Bronchial epithelial cell (primary cell): ENCODE results near the gene TAPBPL. TPM values are rescaled to one million over a fixed set of nuclear protein-coding genes. Genes with fewer than 3 reads are reported as not detected.

Experiments used
- DNase-seq: peaks from one replicate; pipeline ENCODE4 v3.0.0-alpha.2; 2010; ENCODE audit warnings: low read depth
- FAIRE-seq: peaks from 2 replicates; lab custom pipeline; 2011; peaks lifted over from hg19 to GRCh38; lab: Jason Lieb, UNC
- H3K27me3 ChIP-seq: 2 replicates; pipeline ENCODE4 v1.5.1; 2011; ENCODE audit warnings: low read length; ENCODE audit not compliant: control insufficient read depth, insufficient read depth
- H3K36me3 ChIP-seq: 2 replicates; pipeline ENCODE4 v1.5.1; 2011; ENCODE audit warnings: low read length; ENCODE audit not compliant: control insufficient read depth, insufficient read depth
- H3K4me3 ChIP-seq: 2 replicates; pipeline ENCODE4 v1.5.1; 2011; ENCODE audit warnings: mild to moderate bottlenecking, low read depth, low read length, control low read depth
- CTCF ChIP-seq: IDR thresholded peaks from 2 replicates; pipeline ENCODE4 v1.5.1; 2011; ENCODE audit warnings: mild to moderate bottlenecking, moderate library complexity, low read length, control low read depth, inconsistent platforms; ENCODE audit not compliant: insufficient read depth, severe bottlenecking
- total RNA-seq: library from RNA; depleted of rRNA; stranded (reverse); fragments of >200 nt; gene quantifications from 2 replicates; pipeline ENCODE4 v1.2.1, GENCODE V29; 2014

The TAPBPL gene
- total RNA-seq, 1 donor from 2014 or later: 1.8 TPM

DNA sequence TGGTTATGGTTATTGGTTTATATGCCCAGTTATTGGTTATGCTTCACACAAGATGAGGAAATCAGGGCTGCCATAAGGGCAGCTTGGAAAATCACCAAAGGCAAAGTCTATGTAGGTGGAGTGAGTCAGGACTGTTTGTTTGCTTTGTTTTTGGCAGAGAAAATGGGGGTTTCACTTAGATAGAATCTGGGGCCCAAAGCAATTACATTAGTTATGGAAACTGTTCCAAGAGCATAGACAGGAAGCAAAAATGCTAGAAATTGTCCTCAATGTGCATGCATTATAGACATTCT is 16.4 kb downstream of the TAPBPL start:
- FAIRE-seq: no peak

GRCh38 chr12:6469092-6469491 is 17.2 kb downstream of the TAPBPL start:
- no peak for TF ChIP-seq CTCF
- peaks cover 3% of the 10 kb centered on the region for H3K36me3 ChIP-seq
- no peak overlapping the region for H3K4me3 ChIP-seq
- FAIRE-seq (no peak), DNase-seq (no peak)
- no peaks in the 10 kb centered on the region for H3K27me3 ChIP-seq

More for the DNA sequence above, 16.4 kb downstream of the TAPBPL start:
- no peak overlapping the region for H3K4me3 ChIP-seq
- DNase-seq: peak; percentile 69
- H3K27me3 ChIP-seq: no peaks in the 10 kb centered on the region
- peaks cover 3% of the 10 kb centered on the region for H3K36me3 ChIP-seq
- no peak for TF ChIP-seq CTCF

GRCh38 chr12:6469609-6470374 is 17.9 kb downstream of the TAPBPL start:
- peaks cover 2% of the 10 kb centered on the region for H3K36me3 ChIP-seq

GRCh38 chr12:6470375-6471163 is 18.7 kb downstream of the TAPBPL start, which contains the start of gene VAMP1:
VAMP1 (minus strand) TSS chr12:6470677; CDS start chr12:6470531, 146 bp downstream.
- DNase-seq (peak; percentile 89), FAIRE-seq (no peak)
- TF ChIP-seq CTCF: no peak
- Histone ChIP-seq H3K27me3 (no peaks in the 10 kb centered on the region), H3K36me3 (peaks cover 2% of the 10 kb centered on the region), H3K4me3 (peak within 1 kb of the TSS; percentile 58)

More at GRCh38 chr12:6469609-6470374, 17.9 kb downstream of the TAPBPL start:
- Histone ChIP-seq H3K4me3 (peak overlapping the region; percentile 58), H3K27me3 (no peaks in the 10 kb centered on the region)
- TF ChIP-seq CTCF: no peak
- no peak for DNase-seq
- FAIRE-seq: no peak

GRCh38 chr12:6471989-6472360 is 20.1 kb downstream of the TAPBPL start:
- no peaks in the 10 kb centered on the region for H3K27me3 ChIP-seq
- H3K36me3 ChIP-seq: no peaks in the 10 kb centered on the region
- DNase-seq: peak; percentile 92
- FAIRE-seq: no peak
- no peak overlapping the region for H3K4me3 ChIP-seq
- no peak for TF ChIP-seq CTCF
